ENCODE results near the gene ADAMTS2. TPM values are rescaled to one million over a fixed set of nuclear protein-coding genes. Genes with fewer than 3 reads are reported as not detected.

Gene ADAMTS2
- total RNA-seq, 4 donors from 2014 or later = 6.0 to 20.9 (median 13.5) TPM

DNA sequence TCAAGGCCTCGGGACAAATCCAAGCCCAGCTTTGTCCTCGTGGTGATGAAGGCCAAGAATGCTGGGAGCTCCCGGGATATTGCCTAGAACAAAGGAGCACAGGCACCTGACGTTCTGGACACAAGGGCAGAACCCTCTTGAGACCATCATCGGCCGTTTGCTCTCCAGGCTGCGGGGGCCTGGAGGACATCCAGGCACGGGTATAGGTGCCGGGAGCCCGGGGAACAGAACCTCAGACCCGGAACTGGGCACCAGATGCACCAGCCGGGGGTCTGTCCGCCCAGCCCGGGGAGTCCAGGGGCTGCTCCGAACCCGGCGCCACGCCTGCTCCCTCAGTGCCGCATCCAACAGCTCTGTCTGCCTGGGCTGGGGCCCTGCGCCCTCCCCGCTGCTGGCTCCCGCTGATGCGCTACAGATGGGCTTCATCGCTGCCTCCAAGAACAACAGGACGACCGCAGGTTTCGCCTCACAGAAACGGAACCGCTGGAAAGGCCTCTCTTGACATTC, 88.0 kb downstream of the ADAMTS2 start:
- Histone ChIP-seq H3K36me3 (no peaks in the 10 kb centered on the region), H3K9me3 (no peaks in the 10 kb centered on the region), H3K4me3 (no peak overlapping the region), H3K27me3 (no peaks in the 10 kb centered on the region), H3K4me1 (no peaks in the 10 kb centered on the region), H3K27ac (no peak overlapping the region)
- intact Hi-C loops (cut with DNase I; ENCODE audit: low total_unique reads) = no loop called here
- 90% methylated on average over 29 of the region's 29 CpGs; no CpG with 5 or more reads in 1 of the 2 donors for WGBS, 2 donors (ENCODE audit: low coverage in 1 of 2)
- DNase-seq = peak; percentile 7
- in situ Hi-C loops (cut with MboI; ENCODE audit: low pct_ligation_motif_present in 1 of 4, low pct_unique_long_range_greater_than_20kb in 1 of 4, low sequenced_read_pairs in 3 of 4) = no loop called here
- no peak for TF ChIP-seq POLR2AphosphoS5 (IDR thresholded peaks at IDR 0.05)
- no peak for TF ChIP-seq POLR2A (IDR thresholded peaks at IDR 0.05)
- TF ChIP-seq, protein P1, sequence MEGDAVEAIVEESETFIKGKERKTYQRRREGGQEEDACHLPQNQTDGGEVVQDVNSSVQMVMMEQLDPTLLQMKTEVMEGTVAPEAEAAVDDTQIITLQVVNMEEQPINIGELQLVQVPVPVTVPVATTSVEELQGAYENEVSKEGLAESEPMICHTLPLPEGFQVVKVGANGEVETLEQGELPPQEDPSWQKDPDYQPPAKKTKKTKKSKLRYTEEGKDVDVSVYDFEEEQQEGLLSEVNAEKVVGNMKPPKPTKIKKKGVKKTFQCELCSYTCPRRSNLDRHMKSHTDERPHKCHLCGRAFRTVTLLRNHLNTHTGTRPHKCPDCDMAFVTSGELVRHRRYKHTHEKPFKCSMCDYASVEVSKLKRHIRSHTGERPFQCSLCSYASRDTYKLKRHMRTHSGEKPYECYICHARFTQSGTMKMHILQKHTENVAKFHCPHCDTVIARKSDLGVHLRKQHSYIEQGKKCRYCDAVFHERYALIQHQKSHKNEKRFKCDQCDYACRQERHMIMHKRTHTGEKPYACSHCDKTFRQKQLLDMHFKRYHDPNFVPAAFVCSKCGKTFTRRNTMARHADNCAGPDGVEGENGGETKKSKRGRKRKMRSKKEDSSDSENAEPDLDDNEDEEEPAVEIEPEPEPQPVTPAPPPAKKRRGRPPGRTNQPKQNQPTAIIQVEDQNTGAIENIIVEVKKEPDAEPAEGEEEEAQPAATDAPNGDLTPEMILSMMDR (IDR thresholded peaks at IDR 0.05) = no peak
- TF ChIP-seq EP300 (IDR thresholded peaks at IDR 0.05; ENCODE audit: low read depth) = no peak

- Histone ChIP-seq H3K4me3 (no peak overlapping the region), H3K4me1 (no peaks in the 10 kb centered on the region), H3K9me3 (no peaks in the 10 kb centered on the region), H3K36me3 (no peaks in the 10 kb centered on the region), H3K27ac (no peak overlapping the region), H3K27me3 (no peaks in the 10 kb centered on the region)
- in situ Hi-C loops (cut with MboI; ENCODE audit: low pct_ligation_motif_present in 1 of 4, low pct_unique_long_range_greater_than_20kb in 1 of 4, low sequenced_read_pairs in 3 of 4) = no loop called here
- WGBS, 2 donors (ENCODE audit: low coverage in 1 of 2) = 81 to 90% methylated on average over 6 to 22 of the region's 23 CpGs
- intact Hi-C loops (cut with DNase I; ENCODE audit: low total_unique reads) = no loop called here
- TF ChIP-seq POLR2AphosphoS5 (IDR thresholded peaks at IDR 0.05) (no peak), POLR2A (IDR thresholded peaks at IDR 0.05) (no peak), EP300 (IDR thresholded peaks at IDR 0.05; ENCODE audit: low read depth) (no peak)
- TF ChIP-seq, protein P1 (IDR thresholded peaks at IDR 0.05) = no peak
- DNase-seq = peak; percentile 1
Observed at GRCh38 chr5:179256328-179257175, 88.7 kb downstream of the ADAMTS2 start.

DNA sequence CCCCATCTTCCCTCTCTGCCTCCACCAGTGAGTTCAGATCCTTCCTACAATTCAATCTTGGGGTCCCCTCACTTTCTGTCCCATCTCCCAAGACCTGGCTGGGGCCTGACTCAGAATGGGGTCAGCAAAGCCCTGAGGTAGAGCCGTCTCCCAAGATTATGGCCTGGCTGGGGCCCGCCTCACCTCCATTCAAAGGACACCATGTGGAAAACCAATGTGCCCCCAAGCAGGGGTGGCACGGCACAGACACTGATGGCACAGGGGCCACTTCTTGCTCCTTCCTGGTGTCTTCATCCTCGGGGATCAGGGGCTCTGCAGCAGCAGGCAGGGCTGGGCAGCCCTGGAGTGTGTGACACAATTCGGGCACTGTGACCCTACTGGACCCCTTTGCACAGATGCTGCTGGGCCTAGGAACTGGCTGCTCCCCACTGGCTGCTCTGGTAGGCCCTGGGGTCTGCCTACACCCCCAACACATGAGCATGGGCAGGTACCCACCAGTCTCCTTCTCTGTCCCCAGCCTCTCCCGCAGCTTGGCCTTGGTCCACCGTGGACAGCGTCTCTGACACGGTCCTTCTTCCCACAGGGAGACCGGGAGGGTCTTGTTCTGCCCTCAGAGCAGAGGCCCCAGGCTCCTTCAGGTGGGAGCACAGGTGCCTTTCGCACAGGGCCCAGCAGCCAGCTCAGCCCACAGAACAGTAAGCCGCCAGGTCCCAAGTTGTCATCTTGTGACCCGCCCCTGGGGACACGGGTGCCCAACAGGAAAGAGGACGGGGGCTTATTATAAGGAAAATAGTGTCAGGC, 89.5 kb downstream of the ADAMTS2 start:
- no peaks in the 10 kb centered on the region for H3K27me3 ChIP-seq
- no peaks in the 10 kb centered on the region for H3K36me3 ChIP-seq
- H3K4me3 ChIP-seq = no peak overlapping the region
- WGBS, 2 donors (ENCODE audit: low coverage in 1 of 2) = 91% methylated on average over 15 of the region's 15 CpGs; no CpG with 5 or more reads in 1 of the 2 donors
- no peak overlapping the region for H3K27ac ChIP-seq
- DNase-seq = peak; percentile 5
- intact Hi-C loops (cut with DNase I; ENCODE audit: low total_unique reads) (no loop called here), in situ Hi-C loops (cut with MboI; ENCODE audit: low pct_ligation_motif_present in 1 of 4, low pct_unique_long_range_greater_than_20kb in 1 of 4, low sequenced_read_pairs in 3 of 4) (no loop called here)
- TF ChIP-seq POLR2AphosphoS5 (IDR thresholded peaks at IDR 0.05) (no peak), POLR2A (IDR thresholded peaks at IDR 0.05) (no peak), EP300 (IDR thresholded peaks at IDR 0.05; ENCODE audit: low read depth) (no peak)
- TF ChIP-seq, protein P1 (IDR thresholded peaks at IDR 0.05) = no peak
- no peaks in the 10 kb centered on the region for H3K9me3 ChIP-seq
- H3K4me1 ChIP-seq = no peaks in the 10 kb centered on the region

DNA sequence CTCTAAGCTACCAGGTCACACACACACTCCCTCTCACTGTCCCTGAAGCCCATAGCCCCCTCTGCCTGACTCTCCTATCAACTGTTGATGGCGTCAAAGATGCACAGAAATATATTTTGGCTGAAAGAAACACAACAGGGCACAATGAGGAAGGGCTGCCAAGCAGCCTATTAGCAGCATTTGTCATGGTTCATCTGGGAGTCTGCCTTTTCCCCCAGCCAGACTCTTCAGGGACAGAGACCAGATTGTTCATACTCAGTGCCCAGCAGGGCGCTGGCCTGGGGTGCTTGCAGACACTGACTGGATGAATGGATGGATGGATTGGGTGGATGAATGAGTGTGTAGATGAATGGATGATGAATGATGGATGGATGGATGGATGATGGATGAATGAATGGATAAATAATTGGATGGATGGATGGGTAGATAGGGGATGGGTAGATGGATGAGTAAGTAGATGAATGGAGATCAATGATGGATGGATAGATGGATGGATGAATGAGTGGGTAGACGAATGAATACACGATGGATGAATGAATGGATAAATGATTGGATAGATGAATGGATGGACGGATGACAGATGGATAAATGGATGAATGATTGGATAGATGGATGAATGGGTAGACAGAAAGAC, 90.5 kb downstream of the ADAMTS2 start:
- Histone ChIP-seq H3K27ac (no peak overlapping the region), H3K4me1 (no peaks in the 10 kb centered on the region), H3K36me3 (no peaks in the 10 kb centered on the region), H3K4me3 (no peak overlapping the region), H3K9me3 (no peaks in the 10 kb centered on the region), H3K27me3 (no peaks in the 10 kb centered on the region)
- DNase-seq = no peak
- in situ Hi-C loops (cut with MboI; ENCODE audit: low pct_ligation_motif_present in 1 of 4, low pct_unique_long_range_greater_than_20kb in 1 of 4, low sequenced_read_pairs in 3 of 4) (no loop called here), intact Hi-C loops (cut with DNase I; ENCODE audit: low total_unique reads) (no loop called here)
- 93% methylated on average over 4 to 5 of the region's 5 CpGs for WGBS, 2 donors (ENCODE audit: low coverage in 1 of 2)
- TF ChIP-seq EP300 (IDR thresholded peaks at IDR 0.05; ENCODE audit: low read depth) (no peak), POLR2A (IDR thresholded peaks at IDR 0.05) (no peak), POLR2AphosphoS5 (IDR thresholded peaks at IDR 0.05) (no peak)
- TF ChIP-seq, protein P1 (IDR thresholded peaks at IDR 0.05) = no peak

All from transverse colon (tissue), 4 donors.